Measurements from ENCODE around the gene JMJD6.
A peak's percentile ranks its signal among the peaks of the same experiment; 100 is the strongest.
"Not testable (repeated sequence)": the region's sequence is repeated elsewhere in the genome, so short reads cannot be mapped to it uniquely, and the experiment has no call there.

JMJD6 gene

GRCh38 chr17:76716146-76716838 lies 10.1 kb downstream of the JMJD6 start:
- no peak for DNase-seq (ENCODE audit: low read depth in 3 of 3)

GRCh38 chr17:76715496-76715830 lies 10.9 kb downstream of the JMJD6 start:
- DNase-seq (ENCODE audit: low read depth in 3 of 3): no peak

GRCh38 chr17:76714822-76715495 lies 11.4 kb downstream of the JMJD6 start:
- DNase-seq (ENCODE audit: low read depth in 3 of 3): peak; percentile 57 to 72 (median 69)

GRCh38 chr17:76714336-76714735 lies 12.1 kb downstream of the JMJD6 start:
- no peak for DNase-seq (ENCODE audit: low read depth in 3 of 3)

GRCh38 chr17:76713765-76714164 lies 12.6 kb downstream of the JMJD6 start:
- DNase-seq (ENCODE audit: low read depth in 3 of 3): no peak

GRCh38 chr17:76712321-76712720 lies 14.1 kb downstream of the JMJD6 start:
- DNase-seq (ENCODE audit: low read depth in 3 of 3): not testable (repeated sequence)

- DNase-seq (ENCODE audit: low read depth in 3 of 3): no peak
These were observed 15.4 kb downstream of the JMJD6 start, which contains the start of gene MXRA7 for GRCh38 chr17:76710863-76711611. Gene MXRA7, minus strand, starts transcription at chr17:76710965. Its CDS starts 19 bp downstream, at chr17:76710946.

- not testable (repeated sequence) for DNase-seq (ENCODE audit: low read depth in 3 of 3)
These were observed 16.2 kb downstream of the JMJD6 start for GRCh38 chr17:76709951-76710862.

- no peak for DNase-seq (ENCODE audit: low read depth in 3 of 3)
These were observed 17.1 kb downstream of the JMJD6 start for GRCh38 chr17:76709077-76709950.

GRCh38 chr17:76707985-76708807 lies 18.2 kb downstream of the JMJD6 start:
- DNase-seq (ENCODE audit: low read depth in 3 of 3): no peak

- no peak for DNase-seq (ENCODE audit: low read depth in 3 of 3)
These were observed 19.6 kb downstream of the JMJD6 start for GRCh38 chr17:76706817-76707216.

GRCh38 chr17:76704805-76705204 lies 21.6 kb downstream of the JMJD6 start:
- no peak for DNase-seq (ENCODE audit: low read depth in 3 of 3)

GRCh38 chr17:76702941-76703637 lies 23.3 kb downstream of the JMJD6 start:
- DNase-seq (ENCODE audit: low read depth in 3 of 3): no peak

GRCh38 chr17:76702076-76702475 lies 24.3 kb downstream of the JMJD6 start:
- DNase-seq (ENCODE audit: low read depth in 3 of 3): no peak

GRCh38 chr17:76701471-76701967 lies 24.9 kb downstream of the JMJD6 start:
- no peak for DNase-seq (ENCODE audit: low read depth in 3 of 3)

GRCh38 chr17:76700617-76701470 lies 25.6 kb downstream of the JMJD6 start:
- no peak for DNase-seq (ENCODE audit: low read depth in 3 of 3)

GRCh38 chr17:76700270-76700616 lies 26.2 kb downstream of the JMJD6 start:
- no peak for DNase-seq (ENCODE audit: low read depth in 3 of 3)

GRCh38 chr17:76698466-76698977 lies 27.9 kb downstream of the JMJD6 start:
- DNase-seq (ENCODE audit: low read depth in 3 of 3): not testable (repeated sequence)
